ENCODE results near the gene ANKRD1.
A peak's percentile ranks its signal among the peaks of the same experiment; 100 is the strongest.
"Not testable (repeated sequence)": the region's sequence is repeated elsewhere in the genome, so short reads cannot be mapped to it uniquely, and the experiment has no call there.

Gene ANKRD1

DNA sequence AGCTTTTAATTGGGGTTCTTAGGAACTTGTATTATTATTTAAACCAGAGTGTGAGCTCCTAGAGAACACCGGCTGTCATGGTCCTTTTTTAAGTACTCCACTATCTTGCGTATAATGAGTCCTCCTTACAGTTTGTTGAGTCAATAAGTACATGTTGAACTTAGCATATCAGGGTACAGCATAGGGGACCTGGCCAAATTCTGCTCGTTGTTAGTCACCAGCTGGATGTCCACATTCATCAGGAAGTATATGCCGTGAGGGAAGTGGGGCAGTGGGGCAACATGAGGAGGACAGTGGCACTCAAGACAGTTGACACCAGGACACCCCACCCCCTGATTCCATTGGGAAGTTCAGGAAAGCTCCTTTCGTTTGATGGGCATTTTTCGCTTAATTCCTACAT, 32.5 kb downstream of the ANKRD1 start:
- no peaks in the 10 kb centered on the region for H3K27me3 ChIP-seq
- H3K4me3 ChIP-seq = no peak overlapping the region
- no peaks in the 10 kb centered on the region for H3K9me3 ChIP-seq
- TF ChIP-seq Cebpa-rat (IDR thresholded peaks at IDR 0.05) = no peak
- H4K20me1 ChIP-seq = 0 out of 2 replicates have a peak, but pooled peaks cover 11% of the 10 kb centered on the region
- H3K4me1 ChIP-seq = no peaks in the 10 kb centered on the region
- H3K36me3 ChIP-seq = peaks cover 100% of the 10 kb centered on the region
- no peak overlapping the region for H3K9ac ChIP-seq
- no peak overlapping the region for H3K27ac ChIP-seq
- no peak overlapping the region for H3K4me2 ChIP-seq

DNA sequence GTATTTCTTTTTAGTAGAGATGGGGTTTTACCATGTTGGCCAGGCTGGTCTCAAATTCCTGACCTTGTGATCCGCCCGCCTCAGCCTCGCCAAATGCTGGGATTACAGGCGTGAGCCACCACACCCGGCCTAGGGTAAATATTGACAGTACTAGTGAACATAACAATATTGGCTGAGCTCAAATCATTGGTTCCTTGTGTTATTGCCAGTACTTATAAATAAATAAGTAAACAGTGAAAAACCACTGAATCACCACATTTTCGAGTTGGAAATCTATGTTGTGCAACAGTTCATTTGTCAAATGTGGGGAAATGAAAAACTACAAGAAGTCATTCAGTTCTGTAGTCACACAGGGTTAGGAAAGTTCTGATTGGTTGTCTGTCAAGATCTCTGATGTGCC, 33.3 kb downstream of the ANKRD1 start:
- Histone ChIP-seq H4K20me1 (0 out of 2 replicates have a peak, but pooled peaks cover 17% of the 10 kb centered on the region), H3K9ac (no peak overlapping the region), H3K4me2 (no peak overlapping the region), H3K9me3 (no peaks in the 10 kb centered on the region), H3K4me1 (no peaks in the 10 kb centered on the region), H3K27me3 (no peaks in the 10 kb centered on the region), H3K27ac (no peak overlapping the region), H3K4me3 (no peak overlapping the region), H3K36me3 (peaks cover 98% of the 10 kb centered on the region)
- TF ChIP-seq Cebpa-rat (IDR thresholded peaks at IDR 0.05) = no peak

DNA sequence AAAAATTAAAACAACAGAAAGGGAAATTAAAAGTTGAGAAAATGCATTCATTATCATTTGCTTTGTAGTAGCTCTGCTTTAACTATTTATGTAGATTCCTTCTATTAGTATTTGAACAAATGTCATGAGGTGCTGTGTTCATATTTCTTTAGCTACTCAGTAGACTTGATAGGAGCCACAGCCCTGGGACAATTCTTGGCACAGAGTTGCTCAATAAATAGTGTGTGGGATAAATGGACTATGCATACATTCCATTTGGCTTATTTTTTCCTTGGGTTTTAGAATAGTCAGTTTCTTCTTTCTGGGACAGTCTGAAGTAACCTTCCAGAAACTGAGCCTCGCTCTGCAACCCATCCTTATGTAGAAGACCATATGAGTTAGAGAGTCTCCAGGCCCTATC, 35.7 kb downstream of the ANKRD1 start:
- H3K36me3 ChIP-seq = peaks cover 96% of the 10 kb centered on the region
- no peaks in the 10 kb centered on the region for H3K9me3 ChIP-seq
- H3K27me3 ChIP-seq = no peaks in the 10 kb centered on the region
- H3K4me1 ChIP-seq = no peaks in the 10 kb centered on the region
- H4K20me1 ChIP-seq = 0 out of 2 replicates have a peak, but pooled peaks cover 18% of the 10 kb centered on the region
- no peak overlapping the region for H3K4me3 ChIP-seq
- TF ChIP-seq Cebpa-rat (IDR thresholded peaks at IDR 0.05) = no peak
- H3K27ac ChIP-seq = no peak overlapping the region
- H3K4me2 ChIP-seq = no peak overlapping the region
- no peak overlapping the region for H3K9ac ChIP-seq

DNA sequence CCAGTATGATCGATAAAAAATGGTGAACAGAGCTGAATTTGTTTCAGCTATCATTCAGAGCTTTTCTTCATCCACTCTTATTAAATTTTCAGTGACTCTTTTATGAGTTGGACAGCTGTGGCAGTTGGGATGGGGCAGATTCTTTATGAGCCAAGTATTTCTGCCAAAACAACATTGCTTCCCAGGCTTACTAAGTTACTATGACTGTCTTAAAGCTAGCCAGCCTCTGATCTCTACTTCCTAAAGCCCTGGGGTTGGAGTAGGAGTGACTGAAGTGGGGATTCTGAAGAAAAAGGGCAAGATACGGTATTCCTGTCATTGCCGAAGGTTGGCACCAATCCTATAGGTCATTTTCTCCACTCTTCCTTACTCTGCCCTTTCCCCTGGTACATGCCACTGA, 36.5 kb downstream of the ANKRD1 start:
- Histone ChIP-seq H3K4me1 (no peaks in the 10 kb centered on the region), H3K9ac (no peak overlapping the region), H4K20me1 (0 out of 2 replicates have a peak, but pooled peaks cover 18% of the 10 kb centered on the region), H3K4me3 (no peak overlapping the region), H3K27ac (no peak overlapping the region), H3K36me3 (peaks cover 93% of the 10 kb centered on the region), H3K27me3 (no peaks in the 10 kb centered on the region), H3K4me2 (no peak overlapping the region), H3K9me3 (no peaks in the 10 kb centered on the region)
- TF ChIP-seq Cebpa-rat (IDR thresholded peaks at IDR 0.05) = no peak

DNA sequence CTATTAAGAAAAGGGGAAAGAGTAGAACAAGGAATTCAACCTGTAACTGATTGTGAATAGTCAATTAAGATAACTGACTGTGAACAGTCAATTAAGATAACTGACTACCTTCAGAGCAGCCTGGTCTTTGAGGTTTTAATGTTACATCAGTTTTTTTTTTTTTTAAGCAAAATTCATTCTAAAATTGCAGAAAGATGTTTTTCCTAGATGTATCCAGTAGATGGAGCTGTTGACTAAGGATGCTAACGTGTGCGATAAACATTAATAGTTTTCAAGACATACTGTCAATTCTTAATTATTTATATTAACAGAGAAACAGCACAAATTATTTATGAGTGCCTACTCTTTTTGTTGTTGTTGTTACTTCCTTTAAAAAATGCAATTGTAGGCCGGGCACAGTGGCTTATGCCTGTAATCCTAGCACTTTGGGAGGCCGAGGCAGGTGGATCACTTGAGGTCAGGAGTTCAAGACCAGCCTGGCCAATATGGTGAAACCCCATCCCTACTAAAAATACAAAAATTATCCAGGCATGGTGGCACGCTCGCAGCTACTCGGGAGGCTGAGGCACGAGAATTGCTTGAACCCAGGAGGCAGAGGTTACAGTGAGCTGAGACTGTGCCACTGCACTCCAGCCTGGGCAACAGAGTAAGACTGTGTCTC, 40.7 kb downstream of the ANKRD1 start:
- not testable (repeated sequence) for H3K4me2 ChIP-seq, H3K9ac ChIP-seq, H3K27ac ChIP-seq, H3K27me3 ChIP-seq, H3K9me3 ChIP-seq, H3K4me3 ChIP-seq, H3K4me1 ChIP-seq
- Histone ChIP-seq H3K36me3 (peaks cover 89% of the 10 kb centered on the region), H4K20me1 (0 out of 2 replicates have a peak, but pooled peaks cover 12% of the 10 kb centered on the region)

DNA sequence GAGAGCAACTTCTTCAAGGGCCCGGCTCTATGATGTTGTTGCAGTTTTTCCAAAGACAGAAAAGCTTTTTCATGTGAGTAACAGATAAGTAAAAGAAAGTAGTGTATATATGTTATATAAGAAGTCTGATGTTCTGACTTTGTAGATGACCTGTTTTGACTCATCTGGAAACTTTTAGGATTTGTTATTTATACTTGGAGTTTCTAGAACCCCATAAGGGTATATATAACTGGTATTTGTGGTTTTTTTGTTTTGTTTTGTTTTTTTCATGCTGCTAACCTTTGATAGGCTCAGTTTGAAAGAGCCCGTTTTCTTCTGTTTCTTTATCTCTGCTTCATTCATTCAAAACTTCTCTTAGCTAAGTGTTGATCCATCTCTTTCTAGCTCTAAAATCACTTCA, 41.8 kb downstream of the ANKRD1 start:
- Histone ChIP-seq H3K27ac (no peak overlapping the region), H4K20me1 (peaks cover 13% of the 10 kb centered on the region; the same call in 1 of the 2 replicates), H3K4me3 (no peak overlapping the region), H3K4me1 (peaks cover 4% of the 10 kb centered on the region), H3K36me3 (peaks cover 78% of the 10 kb centered on the region), H3K9ac (no peak overlapping the region), H3K4me2 (no peak overlapping the region), H3K9me3 (no peaks in the 10 kb centered on the region), H3K27me3 (no peaks in the 10 kb centered on the region)
- TF ChIP-seq Cebpa-rat (IDR thresholded peaks at IDR 0.05) = no peak

DNA sequence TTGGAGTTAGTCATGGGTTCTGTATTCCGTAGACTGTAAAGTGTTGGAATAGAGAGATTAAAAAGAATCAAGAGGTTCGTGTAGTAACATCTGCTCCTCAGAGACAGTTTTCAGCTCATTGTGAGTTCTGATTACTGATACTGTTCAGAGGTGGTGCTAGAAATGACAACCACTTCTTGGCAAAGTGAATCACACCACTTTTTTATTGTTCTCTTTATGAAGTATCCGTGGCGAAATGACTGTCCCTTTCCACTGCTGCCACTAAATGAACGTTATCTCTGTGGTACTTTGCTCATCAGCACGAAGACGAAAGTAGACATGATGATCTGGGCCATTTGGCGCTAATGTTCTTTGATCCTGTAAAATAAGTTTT, 48.3 kb downstream of the ANKRD1 start:
- H4K20me1 ChIP-seq = peaks cover 28% of the 10 kb centered on the region

DNA sequence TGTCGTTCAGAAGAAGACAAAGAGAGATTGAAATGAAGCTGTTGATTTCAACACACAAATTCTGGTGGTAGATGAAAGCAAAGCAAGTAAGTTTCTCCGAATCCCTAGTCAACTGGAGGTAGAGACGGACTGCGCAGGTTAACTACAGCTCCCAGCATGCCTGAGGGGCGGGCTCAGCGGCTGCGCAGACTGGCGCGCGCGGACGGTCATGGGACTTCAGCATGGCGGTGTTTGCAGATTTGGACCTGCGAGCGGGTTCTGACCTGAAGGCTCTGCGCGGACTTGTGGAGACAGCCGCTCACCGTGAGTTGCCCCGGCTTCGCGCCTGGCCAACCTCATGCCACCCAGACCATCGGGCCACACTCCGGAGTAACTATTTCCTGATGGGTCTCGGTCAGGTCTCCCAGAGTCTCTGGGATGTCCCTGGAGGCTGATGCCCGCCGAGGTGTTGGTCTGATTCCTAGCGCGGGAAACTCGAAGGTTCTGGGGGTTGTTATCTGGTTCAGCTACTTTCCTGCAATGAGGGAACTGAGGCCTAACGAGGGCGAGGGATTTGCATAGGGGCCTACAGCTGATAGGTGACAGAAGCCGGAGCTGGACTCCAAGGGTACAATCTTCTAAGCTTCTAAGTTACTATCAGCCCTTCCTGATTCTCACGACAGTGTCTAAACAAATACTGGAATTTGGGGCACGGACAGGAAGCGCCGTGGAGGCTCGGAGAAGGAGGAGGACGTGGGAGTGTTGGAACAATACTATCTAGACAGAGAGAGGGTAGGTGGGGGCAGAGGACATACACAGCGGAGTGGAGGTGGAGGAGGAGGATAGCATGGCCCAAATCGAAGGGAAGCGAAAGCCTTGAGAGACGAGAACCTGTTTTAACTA, 48.9 kb downstream of the ANKRD1 start, which contains the start of gene RPP30:
Gene RPP30 (plus strand): TSS at position 209 of the 882 bp plus-strand sequence. CDS start 13 bp downstream, at position 222.
- H3K4me2 ChIP-seq = peak within 1 kb of the TSS; percentile 92
- H3K27me3 ChIP-seq = no peaks in the 10 kb centered on the region
- H3K27ac ChIP-seq = peak within 1 kb of the TSS; percentile 81
- peak within 1 kb of the TSS; percentile 89 for H3K4me3 ChIP-seq
- no peak for TF ChIP-seq Cebpa-rat (IDR thresholded peaks at IDR 0.05)
- H4K20me1 ChIP-seq = peaks cover 28% of the 10 kb centered on the region
- peak within 1 kb of the TSS; percentile 89 for H3K9ac ChIP-seq
- H3K9me3 ChIP-seq = peaks cover 11% of the 10 kb centered on the region; the same call in 1 of the 2 replicates
- peaks cover 15% of the 10 kb centered on the region for H3K36me3 ChIP-seq
- peaks cover 28% of the 10 kb centered on the region for H3K4me1 ChIP-seq

More for the DNA sequence above, 48.3 kb downstream of the ANKRD1 start:
- Histone ChIP-seq H3K9ac (peak overlapping the region; percentile 89), H3K4me1 (peaks cover 28% of the 10 kb centered on the region), H3K27me3 (no peaks in the 10 kb centered on the region), H3K4me3 (peak overlapping the region; percentile 89), H3K27ac (peak overlapping the region; percentile 81; the same call in 1 of the 2 replicates), H3K36me3 (peaks cover 21% of the 10 kb centered on the region), H3K4me2 (peak overlapping the region; percentile 92), H3K9me3 (peaks cover 11% of the 10 kb centered on the region; the same call in 1 of the 2 replicates)
- no peak for TF ChIP-seq Cebpa-rat (IDR thresholded peaks at IDR 0.05)

DNA sequence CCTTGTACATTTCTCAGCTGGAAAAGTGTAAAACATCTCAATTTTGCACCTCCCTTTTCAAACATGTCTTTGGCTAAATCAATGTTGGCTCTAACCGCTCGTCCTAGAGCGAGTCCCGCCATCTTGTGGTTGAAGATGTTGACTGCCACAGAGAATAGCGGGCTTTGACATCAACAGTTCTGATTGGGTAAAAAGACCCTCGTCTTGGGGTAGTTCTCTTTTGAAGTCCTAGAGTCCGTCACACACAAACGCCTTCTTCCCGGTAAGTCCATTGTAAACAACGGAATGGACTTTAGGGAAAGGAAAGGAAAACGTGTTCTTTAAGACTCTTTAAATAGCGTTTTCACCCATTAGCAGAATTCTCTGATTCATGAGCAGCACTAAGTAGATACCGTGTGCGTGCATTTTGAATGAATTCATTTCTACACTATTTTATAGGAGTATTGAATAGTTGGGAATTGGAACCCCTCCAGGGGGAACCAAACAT, 49.6 kb downstream of the ANKRD1 start:
- no peaks in the 10 kb centered on the region for H3K27me3 ChIP-seq
- peaks cover 8% of the 10 kb centered on the region for H3K36me3 ChIP-seq
- H3K9ac ChIP-seq = peak overlapping the region; percentile 89; the same call in 1 of the 2 replicates
- H3K4me2 ChIP-seq = peak overlapping the region; percentile 92
- peaks cover 28% of the 10 kb centered on the region for H4K20me1 ChIP-seq
- TF ChIP-seq Cebpa-rat (IDR thresholded peaks at IDR 0.05) = no peak
- 0 out of 2 replicates have a peak overlapping the region, but pooled peaks have one; percentile 81 for H3K27ac ChIP-seq
- peaks cover 11% of the 10 kb centered on the region; the same call in 1 of the 2 replicates for H3K9me3 ChIP-seq
- peaks cover 28% of the 10 kb centered on the region for H3K4me1 ChIP-seq
- H3K4me3 ChIP-seq = peak overlapping the region; percentile 89
